H1 (cell line): ENCODE measurements around the gene ZBTB7A. TPM values are rescaled to one million over a fixed set of nuclear protein-coding genes. Genes with fewer than 3 reads are reported as not detected.

Source experiments
- CTCF ChIA-PET: fragments of 300-600 bp; sonication (Branson Sonifier 250); formaldehyde crosslinking; loops from one replicate; lab custom pipeline; 2021; ENCODE audit not compliant: partially characterized antibody; lab: Charles Lee
- POLR2A ChIA-PET: fragments of 300-600 bp; sonication (Branson Sonifier 250); formaldehyde crosslinking; loops from one replicate; lab custom pipeline; 2021; ENCODE audit warnings: inconsistent platforms; ENCODE audit not compliant: partially characterized antibody; lab: Charles Lee
- DNase-seq, 2 experiments: peaks; one replicate each; pipeline versions ENCODE4 v3.0.0 to v3.0.0-alpha.2; 2010 to 2022; ENCODE audit warnings: low spot score in 2 of 2, low read depth in 1 of 2, mixed read lengths in 1 of 2
- FAIRE-seq: peaks from 2 replicates; lab custom pipeline; 2011; peaks lifted over from hg19 to GRCh38; lab: Jason Lieb, UNC
- H2AFZ ChIP-seq: 2 replicates; pipeline ENCODE4 v1.8.1; 2012; ENCODE audit warnings: low read length, inconsistent platforms
- H2AK5ac ChIP-seq: 2 replicates; pipeline ENCODE4 v1.6.1; 2013; ENCODE audit warnings: low read depth, low read length
- H2BK120ac ChIP-seq: replicated peaks from 2 replicates; pipeline ENCODE3; 2013; ENCODE audit warnings: low read depth, low read length, inconsistent platforms
- H2BK12ac ChIP-seq: 2 replicates; pipeline ENCODE4 v1.6.1; 2013; ENCODE audit warnings: low read depth, low read length
- H2BK15ac ChIP-seq: 2 replicates; pipeline ENCODE4 v1.6.1; 2013; ENCODE audit warnings: low read length
- H2BK20ac ChIP-seq: 2 replicates; pipeline ENCODE4 v1.6.1; 2013; ENCODE audit warnings: low read length
- H2BK5ac ChIP-seq: 2 replicates; pipeline ENCODE4 v1.6.1; 2013; ENCODE audit warnings: low read depth, low read length
- H3K14ac ChIP-seq: 2 replicates; pipeline ENCODE4 v1.6.1; 2013; ENCODE audit warnings: inconsistent platforms; ENCODE audit not compliant: insufficient read length
- H3K18ac ChIP-seq: 2 replicates; pipeline ENCODE4 v1.6.1; 2013; ENCODE audit warnings: low read length; ENCODE audit errors: extremely low read depth
- H3K23ac ChIP-seq: 2 replicates; pipeline ENCODE4 v1.6.1; 2013; ENCODE audit warnings: inconsistent platforms; ENCODE audit not compliant: insufficient read length
- H3K23me2 ChIP-seq: 2 replicates; pipeline ENCODE4 v1.6.1; 2013; ENCODE audit warnings: low read depth, low read length
- H3K27ac ChIP-seq: 2 replicates; pipeline ENCODE4 v1.6.1; 2011; ENCODE audit warnings: low read depth, low read length, inconsistent platforms
- H3K27me3 ChIP-seq, 4 experiments: replicated peaks in 1 of 4; 1 replicate in 1 of 4; 2 replicates in 3 of 4; pipeline versions ENCODE4 v1.6.1 to v1.8.1; 2011 to 2013; ENCODE audit warnings: low read length in 3 of 4, mild to moderate bottlenecking in 3 of 4, inconsistent platforms in 2 of 4, mixed read lengths in 2 of 4, moderate library complexity in 1 of 4; ENCODE audit not compliant: control insufficient read depth in 3 of 4, insufficient read depth in 3 of 4; ENCODE audit errors: extremely low read depth in 1 of 4
- H3K36me3 ChIP-seq, 4 experiments: 2 replicates each; pipeline versions ENCODE4 v1.6.1 to v1.8.1; 2011 to 2013; ENCODE audit warnings: mild to moderate bottlenecking in 4 of 4, low read length in 3 of 4, moderate library complexity in 2 of 4, control low read depth in 1 of 4, inconsistent platforms in 1 of 4; ENCODE audit not compliant: insufficient read depth in 4 of 4, control insufficient read depth in 2 of 4
- H3K4ac ChIP-seq: replicated peaks from 2 replicates; pipeline ENCODE3; 2013; ENCODE audit warnings: low read length, low read depth, mixed read lengths, inconsistent platforms; ENCODE audit not compliant: insufficient read length
- H3K4me1 ChIP-seq, 4 experiments: replicated peaks in 1 of 4; 1 replicate in 1 of 4; 2 replicates in 3 of 4; pipeline versions ENCODE4 v1.6.1 to v1.8.1; 2011 to 2013; ENCODE audit warnings: low read length in 3 of 4, inconsistent platforms in 2 of 4, mixed read lengths in 1 of 4; ENCODE audit not compliant: insufficient read depth in 4 of 4, control insufficient read depth in 3 of 4
- H3K4me2 ChIP-seq, 2 experiments: 2 replicates each; pipeline versions ENCODE4 v1.6.1 to v1.8.1; 2011 to 2013; ENCODE audit warnings: low read depth in 2 of 2, low read length in 2 of 2, control low read depth in 1 of 2, inconsistent platforms in 1 of 2, mild to moderate bottlenecking in 1 of 2; ENCODE audit not compliant: insufficient read depth in 1 of 2
- H3K4me3 ChIP-seq, 4 experiments: fragments of 200-600, 300-600 bp in 1 of 4; sonication (generic), shearing (Covaris generic), sonication (Bioruptor Twin) in 1 of 4; 2 replicates each; pipeline versions ENCODE4 v1.5.1 to v1.8.1; 2011 to 2016; ENCODE audit warnings: low read length in 4 of 4, low read depth in 3 of 4, control low read depth in 2 of 4, inconsistent platforms in 2 of 4, mild to moderate bottlenecking in 2 of 4, mixed read lengths in 1 of 4, moderate library complexity in 1 of 4; ENCODE audit not compliant: insufficient read depth in 2 of 4; ENCODE audit errors: extremely low read depth in 1 of 4
- H3K56ac ChIP-seq: replicated peaks from 2 replicates; pipeline ENCODE3; 2013; ENCODE audit warnings: low read depth, mild to moderate bottlenecking, mixed read lengths, low read length, inconsistent platforms; ENCODE audit not compliant: insufficient read length
- H3K79me1 ChIP-seq: 2 replicates; pipeline ENCODE4 v1.6.1; 2013; ENCODE audit warnings: low read depth, low read length, control low read depth
- H3K79me2 ChIP-seq, 2 experiments: 2 replicates each; pipeline versions ENCODE4 v1.6.1 to v1.8.1; 2012 to 2013; ENCODE audit warnings: low read length in 2 of 2, mild to moderate bottlenecking in 2 of 2, inconsistent platforms in 1 of 2; ENCODE audit not compliant: insufficient read depth in 2 of 2, control insufficient read depth in 1 of 2
- H3K9ac ChIP-seq, 4 experiments: replicated peaks in 1 of 4; 1 replicate in 1 of 4; 2 replicates in 3 of 4; pipeline versions ENCODE4 v1.6.1 to v1.8.1; 2011 to 2013; ENCODE audit warnings: low read depth in 3 of 4, low read length in 3 of 4, control low read depth in 2 of 4, mild to moderate bottlenecking in 2 of 4, moderate library complexity in 2 of 4, inconsistent platforms in 1 of 4; ENCODE audit errors: extremely low read depth in 1 of 4
- H3K9me3 ChIP-seq, 2 experiments: 2 replicates each; pipeline versions ENCODE4 v1.6.1 to v1.8.1; 2012 to 2013; ENCODE audit warnings: mild to moderate bottlenecking in 2 of 2, moderate library complexity in 2 of 2, control low read depth in 1 of 2, inconsistent platforms in 1 of 2, low read depth in 1 of 2, low read length in 1 of 2, mixed read lengths in 1 of 2; ENCODE audit not compliant: insufficient read depth in 2 of 2
- H4K20me1 ChIP-seq, 2 experiments: replicated peaks in 1 of 2; 2 replicates each; pipeline versions ENCODE3 to v1.8.1; 2011 to 2013; ENCODE audit warnings: inconsistent platforms in 2 of 2, low read length in 2 of 2, mild to moderate bottlenecking in 1 of 2; ENCODE audit not compliant: insufficient read depth in 2 of 2, control insufficient read depth in 1 of 2
- H4K5ac ChIP-seq: 2 replicates; pipeline ENCODE4 v1.6.1; 2013; ENCODE audit warnings: low read length, low read depth, mixed read lengths, inconsistent platforms; ENCODE audit not compliant: insufficient read length
- H4K8ac ChIP-seq: 2 replicates; pipeline ENCODE4 v1.8.0; 2013; ENCODE audit warnings: mild to moderate bottlenecking, moderate library complexity, low read length, inconsistent platforms; ENCODE audit not compliant: insufficient read depth; ENCODE audit errors: extremely low read depth
- H4K91ac ChIP-seq: replicated peaks from 2 replicates; pipeline ENCODE3; 2013; ENCODE audit warnings: low read length, mixed read lengths, inconsistent platforms; ENCODE audit not compliant: insufficient read length
- BACH1 ChIP-seq: IDR thresholded peaks from 2 replicates; pipeline ENCODE4 v1.6.1; 2012; ENCODE audit warnings: low read length, improper control_type of control experiment
- CEBPB ChIP-seq: IDR thresholded peaks from 2 replicates; pipeline ENCODE4 v1.6.1; 2012; ENCODE audit warnings: low read depth, low read length
- CHD1 ChIP-seq: IDR thresholded peaks from 2 replicates; pipeline ENCODE4 v1.6.1; 2012; ENCODE audit warnings: low read depth, low read length, improper control_type of control experiment
- CREB1 ChIP-seq: IDR thresholded peaks from 2 replicates; pipeline ENCODE4 v1.6.1; 2012; ENCODE audit warnings: inconsistent platforms
- EP300 ChIP-seq, 2 experiments: IDR thresholded peaks; 1 replicate in 1 of 2; 2 replicates in 1 of 2; pipeline ENCODE4 v1.6.1; 2011 to 2012; ENCODE audit warnings: low read depth in 2 of 2, low read length in 2 of 2, mild to moderate bottlenecking in 2 of 2, borderline replicate concordance in 1 of 2, inconsistent platforms in 1 of 2, moderate library complexity in 1 of 2
- HDAC6 ChIP-seq: IDR thresholded peaks from one replicate; pipeline ENCODE4 v1.7.1; 2012; ENCODE audit warnings: low read depth, mild to moderate bottlenecking, inconsistent platforms, low read length, moderate library complexity
- POLR2A ChIP-seq, 2 experiments: IDR thresholded peaks; 1 replicate in 1 of 2; 2 replicates in 1 of 2; pipeline ENCODE4 v1.6.1; 2011; ENCODE audit warnings: low read depth in 2 of 2, low read length in 2 of 2, mild to moderate bottlenecking in 2 of 2; ENCODE audit errors: control extremely low read depth in 1 of 2
- POLR2AphosphoS5 ChIP-seq: IDR thresholded peaks from 2 replicates; pipeline ENCODE4 v1.6.1; 2011; ENCODE audit warnings: low read depth, low read length
- SIN3A ChIP-seq, 2 experiments: IDR thresholded peaks in 1 of 2; conservative IDR thresholded peaks in 1 of 2; 2 replicates each; pipeline ENCODE4 v1.6.1; 2011 to 2012; ENCODE audit warnings: low read length in 2 of 2, improper control_type of control experiment in 1 of 2, low read depth in 1 of 2, mild to moderate bottlenecking in 1 of 2
- SP1 ChIP-seq: IDR thresholded peaks from 2 replicates; pipeline ENCODE4 v1.6.1; 2011; ENCODE audit warnings: low read depth, low read length
- TBP ChIP-seq: IDR thresholded peaks from 2 replicates; pipeline ENCODE4 v1.6.1; 2011; ENCODE audit warnings: low read depth, low read length, improper control_type of control experiment
- WGBS, 2 experiments: shearing (Covaris generic) in 1 of 2; methylation state at CpG; one replicate each; pipeline versions ENCODE4 v1.1.6 to v1.1.7; 2013 to 2015; ENCODE audit warnings: low lambda C conversion rate in 2 of 2, mixed read lengths in 2 of 2, inconsistent platforms in 1 of 2, low coverage in 1 of 2, missing lambda C conversion rate in 1 of 2; ENCODE audit not compliant: insufficient replicate concordance in 2 of 2, insufficient coverage in 1 of 2, insufficient read length in 1 of 2; ENCODE audit errors: extremely low coverage in 1 of 2, missing lambda C conversion rate in 1 of 2; 5-methylcytosine and 5-hydroxymethylcytosine counted together
- polyA plus RNA-seq, 7 experiments: library from polyadenylated mRNA; depleted of rRNA in 3 of 7; stranded (reverse) in 5 of 7; unstranded in 2 of 7; fragments of >200 nt in 5 of 7; fragments of 200-250 nt in 2 of 7; gene quantifications; 1 replicate in 5 of 7; 2 replicates in 1 of 7; 4 replicates in 1 of 7; pipeline versions ENCODE4 v1.2.1 to v1.2.3, GENCODE V29; 2011 to 2013; ENCODE audit warnings: missing spikeins in 2 of 7, mixed read lengths in 2 of 7
- total RNA-seq: library from RNA; stranded (reverse); fragmentation: NEBNext Ultra II Directional; extraction: Animal tissue kit (Norgen Biotek cat#: 25700); gene quantifications from 2 replicates; pipeline ENCODE4 v1.2.1, GENCODE V29; 2021
- TF ChIP-seq, protein P1 (sequence below): IDR thresholded peaks from 2 replicates; pipeline ENCODE4 v1.6.1; 2011; ENCODE audit warnings: low read depth, mild to moderate bottlenecking, low read length; ENCODE audit not compliant: insufficient read depth

Gene ZBTB7A
- total and polyA plus RNA-seq, 2 of the 8 experiments (the other 6 are each of a cell fraction or from before 2014, with no cell fraction given) = 5.6 to 17.8 TPM

DNA sequence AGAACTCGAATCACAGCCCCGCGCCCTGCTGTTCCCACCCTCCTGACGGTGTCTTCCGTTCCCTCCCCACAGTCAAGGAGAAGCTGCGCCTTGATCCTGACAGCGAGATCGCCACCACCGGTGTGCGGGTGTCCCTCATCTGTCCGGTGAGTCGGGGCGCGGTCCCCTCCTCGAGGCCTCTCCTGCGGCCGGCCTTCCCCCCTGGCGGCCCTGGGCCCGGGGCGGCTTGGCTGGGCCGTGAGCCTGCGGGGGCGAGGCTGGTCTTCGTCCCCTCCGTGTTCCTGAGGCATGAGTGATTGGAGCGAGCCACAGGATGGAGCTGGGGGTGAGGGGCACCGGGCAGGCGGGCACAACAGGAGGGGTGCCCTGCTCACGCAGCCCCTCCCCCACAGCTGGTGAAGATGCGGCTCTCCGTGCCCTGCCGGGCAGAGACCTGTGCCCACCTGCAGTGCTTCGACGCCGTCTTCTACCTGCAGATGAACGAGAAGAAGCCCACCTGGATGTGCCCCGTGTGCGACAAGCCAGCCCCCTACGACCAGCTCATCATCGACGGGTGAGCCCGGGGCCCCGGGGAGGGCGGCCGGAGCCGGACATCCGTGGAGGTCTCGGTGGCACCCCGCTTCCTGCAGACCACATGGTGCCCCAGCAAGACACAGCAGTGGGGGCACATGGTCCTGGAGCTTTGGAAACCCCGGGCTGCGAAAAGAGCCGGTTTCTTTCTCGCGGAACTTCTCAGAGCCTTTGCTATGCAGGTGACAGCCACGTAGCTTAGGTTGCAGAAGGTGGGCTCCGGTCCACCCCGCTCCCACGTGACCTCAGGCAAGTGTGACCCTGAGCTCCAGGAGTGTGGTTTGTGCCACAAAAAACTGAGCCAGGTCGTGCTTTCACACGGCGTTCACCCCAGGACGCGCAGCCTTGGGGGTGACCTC lies 33.4 kb downstream of the ZBTB7A start:
- Histone ChIP-seq H3K14ac (no peak overlapping the region), H2AFZ (no peak overlapping the region), H3K36me3 (peaks cover 0 to 58% (median 24%) of the 10 kb centered on the region in 4 experiments; a peak in 6 of 8 replicates), H2BK15ac (no peak overlapping the region), H3K4me2 (no peak overlapping the region), H2BK20ac (no peak overlapping the region), H4K91ac (no peak overlapping the region), H4K20me1 (peaks cover 0 to 15% of the 10 kb centered on the region in 2 experiments), H2AK5ac (no peak overlapping the region), H3K27ac (no peak overlapping the region), H3K27me3 (no peaks in the 10 kb centered on the region), H4K5ac (no peak overlapping the region), H3K23me2 (peaks cover 9% of the 10 kb centered on the region; the same call in 1 of the 2 replicates), H3K9ac (peak overlapping the region in 1 of 4 experiments; percentile 22; a peak in 1 of 7 replicates), H3K56ac (no peak overlapping the region), H3K4ac (no peak overlapping the region), H2BK12ac (no peak overlapping the region), H3K79me1 (no peaks in the 10 kb centered on the region), H3K4me1 (no peaks in the 10 kb centered on the region), H4K8ac (no peak overlapping the region), H2BK120ac (no peak overlapping the region), H3K18ac (no peak overlapping the region), H3K4me3 (no peak overlapping the region), H3K79me2 (no peaks in the 10 kb centered on the region), H3K23ac (no peak overlapping the region), H3K9me3 (peaks cover 3 to 5% of the 10 kb centered on the region in 2 experiments; a peak in 1 of 4 replicates), H2BK5ac (no peak overlapping the region)
- POLR2A ChIA-PET = interaction anchor here (1.0 to 3.1 kb wide), 9 partner anchors 8 to 62 kb away, joined by 3 to 19 read pairs (median 4); partner anchors contain the start of genes DAPK3, EEF2 and PIAS4
- no peak for DNase-seq
- CTCF ChIA-PET = interaction anchor here (1.5 kb wide), 1 partner anchor 8 kb away, joined by 3 read pairs; no protein-coding TSS in a partner anchor
- 91% methylated on average over 49 of the region's 63 CpGs; no CpG with 5 or more reads in 1 of the 2 experiments for WGBS, 2 experiments
- FAIRE-seq = no peak
- no peak for TF ChIP-seq TBP
- no peak for TF ChIP-seq HDAC6
- no peak for TF ChIP-seq EP300 (IDR thresholded peaks at IDR 0.05; ENCODE audit: borderline replicate concordance in 1 of 2, low read depth in 2 of 2, low read length in 2 of 2)
- TF ChIP-seq CREB1 = no peak
- TF ChIP-seq SP1 = no peak
- TF ChIP-seq, protein P1, sequence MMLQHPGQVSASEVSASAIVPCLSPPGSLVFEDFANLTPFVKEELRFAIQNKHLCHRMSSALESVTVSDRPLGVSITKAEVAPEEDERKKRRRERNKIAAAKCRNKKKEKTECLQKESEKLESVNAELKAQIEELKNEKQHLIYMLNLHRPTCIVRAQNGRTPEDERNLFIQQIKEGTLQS = no peak
- TF ChIP-seq CHD1 = no peak
- TF ChIP-seq POLR2A (IDR thresholded peaks at IDR 0.05; ENCODE audit: control extremely low read depth in 1 of 2, low read depth in 2 of 2, low read length in 2 of 2) = no peak
- no peak for TF ChIP-seq POLR2AphosphoS5
- no peak for TF ChIP-seq BACH1
- TF ChIP-seq SIN3A (conservative IDR thresholded peaks at IDR 0.05 in 1 of 2, IDR thresholded peaks at IDR 0.05 in 1 of 2; ENCODE audit: low read depth in 1 of 2, low read length in 2 of 2) = no peak
- no peak for TF ChIP-seq CEBPB
